H9 (cell line): Measurements from ENCODE around the gene PACC1. TPM values are rescaled to one million over a fixed set of nuclear protein-coding genes. Genes with fewer than 3 reads are reported as not detected.

Experiments used
- DNase-seq: peaks from one replicate; pipeline ENCODE4 v3.0.0-alpha.2; 2017
- H2AFZ ChIP-seq: one replicate; pipeline ENCODE4 v1.6.1; 2013; ENCODE audit warnings: mild to moderate bottlenecking, low read length, control low read depth, moderate library complexity
- H2AK5ac ChIP-seq: 2 replicates; pipeline ENCODE4 v1.6.1; 2013; ENCODE audit warnings: low read length, control low read depth, mixed read lengths; ENCODE audit not compliant: insufficient read length
- H2BK120ac ChIP-seq: one replicate; pipeline ENCODE4 v1.6.1; 2013; ENCODE audit warnings: low read depth, mild to moderate bottlenecking, low read length, control low read depth, inconsistent platforms; ENCODE audit not compliant: poor library complexity, severe bottlenecking
- H2BK12ac ChIP-seq: 2 replicates; pipeline ENCODE4 v1.6.1; 2013; ENCODE audit warnings: low read length, control low read depth, mixed read lengths, low read depth; ENCODE audit not compliant: insufficient read length
- H2BK15ac ChIP-seq: 2 replicates; pipeline ENCODE4 v1.6.1; 2013; ENCODE audit warnings: low read depth, low read length, control low read depth
- H2BK20ac ChIP-seq: one replicate; pipeline ENCODE4 v1.6.1; 2013; ENCODE audit warnings: low read depth, mild to moderate bottlenecking, low read length, control low read depth, inconsistent platforms; ENCODE audit not compliant: poor library complexity, severe bottlenecking
- H2BK5ac ChIP-seq: 2 replicates; pipeline ENCODE4 v1.6.1; 2013; ENCODE audit warnings: low read length, control low read depth, mixed read lengths; ENCODE audit not compliant: insufficient read length
- H3K14ac ChIP-seq: 2 replicates; pipeline ENCODE4 v1.6.1; 2013; ENCODE audit warnings: low read length, control low read depth; ENCODE audit not compliant: insufficient read depth
- H3K18ac ChIP-seq: 2 replicates; pipeline ENCODE4 v1.6.1; 2013; ENCODE audit warnings: low read depth, mild to moderate bottlenecking, mixed read lengths, low read length, control low read depth; ENCODE audit not compliant: insufficient read length
- H3K23ac ChIP-seq: 2 replicates; pipeline ENCODE4 v1.6.1; 2013; ENCODE audit warnings: low read length, control low read depth, mixed read lengths, low read depth; ENCODE audit not compliant: insufficient read length
- H3K23me2 ChIP-seq: 2 replicates; pipeline ENCODE4 v1.6.1; 2013; ENCODE audit warnings: low read depth, mild to moderate bottlenecking, mixed read lengths, low read length, control low read depth; ENCODE audit not compliant: insufficient read length, poor library complexity, severe bottlenecking
- H3K27ac ChIP-seq: 2 replicates; pipeline ENCODE4 v1.5.1; 2013; ENCODE audit warnings: low read length, control low read depth, mixed read lengths, low read depth; ENCODE audit not compliant: insufficient read length
- H3K27me3 ChIP-seq: 2 replicates; pipeline ENCODE4 v1.6.1; 2013; ENCODE audit warnings: low read length, control low read depth, inconsistent platforms; ENCODE audit not compliant: insufficient read depth
- H3K4ac ChIP-seq: 2 replicates; pipeline ENCODE4 v1.6.1; 2013; ENCODE audit warnings: low read depth, mild to moderate bottlenecking, control low read depth, inconsistent platforms, low read length, moderate library complexity
- H3K4me1 ChIP-seq: 2 replicates; pipeline ENCODE4 v1.6.1; 2013; ENCODE audit warnings: low read length, control low read depth, inconsistent platforms; ENCODE audit not compliant: insufficient read depth
- H3K4me2 ChIP-seq: 2 replicates; pipeline ENCODE4 v1.6.1; 2013; ENCODE audit warnings: low read length, control low read depth, mixed read lengths; ENCODE audit not compliant: insufficient read length, insufficient read depth
- H3K56ac ChIP-seq: 2 replicates; pipeline ENCODE4 v1.6.1; 2013; ENCODE audit warnings: low read depth, mild to moderate bottlenecking, mixed read lengths, low read length, control low read depth; ENCODE audit not compliant: insufficient read length
- H3K79me1 ChIP-seq: 2 replicates; pipeline ENCODE4 v1.6.1; 2013; ENCODE audit warnings: low read depth, mild to moderate bottlenecking, moderate library complexity, low read length, control low read depth, inconsistent platforms; ENCODE audit not compliant: insufficient read depth, poor library complexity, severe bottlenecking
- H3K79me2 ChIP-seq: 2 replicates; pipeline ENCODE4 v1.6.1; 2013; ENCODE audit warnings: low read length, control low read depth, inconsistent platforms; ENCODE audit not compliant: insufficient read depth
- H3K9ac ChIP-seq: 2 replicates; pipeline ENCODE4 v1.6.1; 2013; ENCODE audit warnings: low read length, control low read depth, mixed read lengths; ENCODE audit not compliant: insufficient read length; ENCODE audit errors: extremely low read depth
- H3K9me3 ChIP-seq: one replicate; pipeline ENCODE4 v1.6.1; 2013; ENCODE audit warnings: low read depth, low read length, inconsistent platforms; ENCODE audit not compliant: control insufficient read depth
- H3T11ph ChIP-seq: one replicate; pipeline ENCODE4 v1.6.1; 2013; ENCODE audit warnings: mild to moderate bottlenecking, low read length, control low read depth, inconsistent platforms
- H4K20me1 ChIP-seq: one replicate; pipeline ENCODE4 v1.6.1; 2013; ENCODE audit not compliant: control insufficient read depth, insufficient read length, insufficient read depth
- H4K5ac ChIP-seq: 2 replicates; pipeline ENCODE4 v1.6.1; 2013; ENCODE audit warnings: low read depth, mild to moderate bottlenecking, mixed read lengths, low read length, control low read depth; ENCODE audit not compliant: insufficient read length
- H4K8ac ChIP-seq: replicated peaks from 2 replicates; pipeline ENCODE4 v1.6.1; 2013; ENCODE audit warnings: low read length, control low read depth, mixed read lengths, low read depth; ENCODE audit not compliant: insufficient read length
- H4K91ac ChIP-seq: 2 replicates; pipeline ENCODE4 v1.6.1; 2013; ENCODE audit warnings: low read depth, mild to moderate bottlenecking, moderate library complexity, mixed read lengths, low read length, control low read depth; ENCODE audit not compliant: insufficient read length
- H3K27ac Mint-ChIP-seq, 3 experiments: 2 replicates in 2 of 3; 3 replicates in 1 of 3; pipeline ENCODE4 v1.8.0; 2020 to 2021; ENCODE audit warnings: mixed read lengths in 3 of 3, mild to moderate bottlenecking in 1 of 3, moderate library complexity in 1 of 3
- H3K27me3 Mint-ChIP-seq: 2 replicates; pipeline ENCODE4 v1.8.0; 2021; ENCODE audit warnings: low read depth, mild to moderate bottlenecking, moderate library complexity, mixed read lengths
- H3K36me3 Mint-ChIP-seq, 3 experiments: 2 replicates in 2 of 3; 3 replicates in 1 of 3; pipeline ENCODE4 v1.8.0; 2020 to 2021; ENCODE audit warnings: low read depth in 3 of 3, mixed read lengths in 3 of 3; ENCODE audit not compliant: insufficient read depth in 1 of 3
- H3K4me1 Mint-ChIP-seq, 2 experiments: 2 replicates each; pipeline ENCODE4 v1.8.0; 2020; ENCODE audit warnings: mixed read lengths in 2 of 2
- H3K4me3 Mint-ChIP-seq, 2 experiments: 2 replicates in 1 of 2; 3 replicates in 1 of 2; pipeline ENCODE4 v1.8.0; 2020 to 2021; ENCODE audit warnings: mild to moderate bottlenecking in 2 of 2, mixed read lengths in 2 of 2, moderate library complexity in 1 of 2
- H3K9me3 Mint-ChIP-seq, 2 experiments: 2 replicates in 1 of 2; 3 replicates in 1 of 2; pipeline ENCODE4 v1.8.0; 2020; ENCODE audit warnings: mild to moderate bottlenecking in 2 of 2, mixed read lengths in 2 of 2, moderate library complexity in 1 of 2
- CTCF ChIP-seq: fragments of 200-600 bp; sonication (generic); conservative IDR thresholded peaks from 3 replicates; pipeline ENCODE4 v1.8.0; 2021; ENCODE audit warnings: antibody characterized with exemption, mild to moderate bottlenecking
- WGBS: extraction: QIAGEN DNeasy Blood & Tissue Kit; methylation state at CpG from one replicate; pipeline ENCODE4 v1.1.7; 2013; ENCODE audit warnings: missing lambda C conversion rate, low lambda C conversion rate, mixed read lengths; ENCODE audit not compliant: insufficient read length; ENCODE audit errors: extremely low coverage; 5-methylcytosine and 5-hydroxymethylcytosine counted together
- total RNA-seq: library from RNA; stranded (reverse); gene quantifications from 2 replicates; pipeline ENCODE4 v1.2.1, GENCODE V29; 2021

The PACC1 gene
- total RNA-seq, 1 experiment from 2014 or later, result 10.9 TPM

GRCh38 chr1:212354464-212354863, 60.2 kb downstream of the PACC1 start:
- Histone ChIP-seq H4K5ac (no peak overlapping the region), H3K56ac (no peak overlapping the region), H2AFZ (no peak overlapping the region), H4K20me1 (no peaks in the 10 kb centered on the region), H3K23me2 (no peaks in the 10 kb centered on the region), H3K4ac (no peak overlapping the region), H2BK5ac (no peak overlapping the region), H2BK120ac (no peak overlapping the region), H3K27ac (no peak overlapping the region), H3K23ac (no peak overlapping the region), H3K79me2 (no peaks in the 10 kb centered on the region), H2AK5ac (no peak overlapping the region), H3K14ac (no peak overlapping the region), H2BK12ac (no peak overlapping the region), H2BK15ac (no peak overlapping the region), H2BK20ac (no peak overlapping the region), H3T11ph (no peak overlapping the region), H4K8ac (no peak overlapping the region), H3K4me2 (no peak overlapping the region), H3K18ac (no peak overlapping the region), H3K9ac (no peak overlapping the region), H3K27me3 (no peaks in the 10 kb centered on the region), H4K91ac (no peak overlapping the region), H3K4me1 (no peaks in the 10 kb centered on the region), H3K79me1 (no peaks in the 10 kb centered on the region), H3K9me3 (no peaks in the 10 kb centered on the region)
- no peaks in the 10 kb centered on the region for H3K9me3 Mint-ChIP-seq
- no peak for TF ChIP-seq CTCF
- peaks cover 16 to 49% (median 37%) of the 10 kb centered on the region in 3 experiments; a peak in 6 of 7 replicates for H3K36me3 Mint-ChIP-seq
- H3K4me3 Mint-ChIP-seq, result no peak overlapping the region; a peak in 1 of 5 replicates
- H3K4me1 Mint-ChIP-seq, result no peaks in the 10 kb centered on the region
- H3K27ac Mint-ChIP-seq, result no peak overlapping the region; a peak in 1 of 7 replicates
- WGBS, result no CpG with 5 or more reads among the region's 3 CpGs
- DNase-seq, result no peak
- no peaks in the 10 kb centered on the region for H3K27me3 Mint-ChIP-seq
